Posterior vena cava (tissue), 2 donors: Measurements from ENCODE around the gene PDCD11. TPM values are rescaled to one million over a fixed set of nuclear protein-coding genes. Genes with fewer than 3 reads are reported as not detected.

Source experiments
- DNase-seq: peaks from one replicate; pipeline ENCODE4 v3.0.0-alpha.2; 2020; ENCODE audit warnings: low spot score
- intact Hi-C, 2 donors: fragments of 100-400 bp; cut with DNase I; formaldehyde crosslinking; loops; one replicate each; pipeline versions ENCODE4 v1.14.1 to v1.14.2; 2022 to 2023
- microRNA-seq, 2 donors: library from miRNA; unstranded; fragments of <30 nt; microRNA quantifications; one replicate each; pipeline ENCODE4 v1.2.0, GENCODE V29; 2020 to 2021; ENCODE audit warnings: borderline microRNAs expressed in 2 of 2
- total RNA-seq, 2 donors: library from RNA; stranded (reverse); fragmentation: NEBNext Ultra II Directional; extraction: Animal tissue kit (Norgen Biotek cat#: 25700); gene quantifications; one replicate each; pipeline ENCODE4 v1.2.1, GENCODE V29; 2021
- donor health status: DM: yes; HTN: yes; CAD: no.
- donor health status: DM: yes; HTN: yes; CAD: no.

PDCD11 gene
- total RNA-seq, 2 donors from 2014 or later, result 18.2 to 22.1 TPM

DNA sequence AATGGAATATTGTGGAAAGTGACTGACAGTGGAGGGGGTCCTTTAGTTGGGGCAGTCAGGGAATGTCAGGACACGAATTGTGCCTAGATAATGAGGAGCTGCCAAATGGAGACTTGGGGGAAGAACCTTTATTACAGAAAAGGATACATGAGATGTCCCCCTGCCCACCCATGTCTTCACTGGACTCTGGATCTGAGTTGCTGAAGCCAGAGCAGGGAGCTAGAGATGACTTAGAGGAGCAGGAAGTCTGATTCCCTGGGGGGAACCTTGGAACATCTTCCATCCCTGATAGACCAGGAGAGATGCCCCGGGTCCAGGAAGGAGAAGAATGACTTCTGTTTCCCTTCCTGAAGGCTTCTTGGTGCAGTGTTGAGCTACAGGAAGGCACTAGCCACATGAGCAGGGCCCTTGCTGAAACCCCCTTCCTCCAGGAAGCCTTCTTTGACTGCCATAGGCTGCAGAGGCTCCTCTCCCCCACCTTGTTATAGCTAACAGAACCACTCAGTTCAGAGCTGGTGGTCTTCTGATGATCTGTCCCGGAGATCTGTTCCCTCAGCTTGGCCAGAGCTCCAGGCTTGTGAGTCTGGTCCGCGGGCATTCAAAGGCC is 96.3 kb downstream of the PDCD11 start:
- intact Hi-C loops, result no loop called here
- DNase-seq, result no peak

DNA sequence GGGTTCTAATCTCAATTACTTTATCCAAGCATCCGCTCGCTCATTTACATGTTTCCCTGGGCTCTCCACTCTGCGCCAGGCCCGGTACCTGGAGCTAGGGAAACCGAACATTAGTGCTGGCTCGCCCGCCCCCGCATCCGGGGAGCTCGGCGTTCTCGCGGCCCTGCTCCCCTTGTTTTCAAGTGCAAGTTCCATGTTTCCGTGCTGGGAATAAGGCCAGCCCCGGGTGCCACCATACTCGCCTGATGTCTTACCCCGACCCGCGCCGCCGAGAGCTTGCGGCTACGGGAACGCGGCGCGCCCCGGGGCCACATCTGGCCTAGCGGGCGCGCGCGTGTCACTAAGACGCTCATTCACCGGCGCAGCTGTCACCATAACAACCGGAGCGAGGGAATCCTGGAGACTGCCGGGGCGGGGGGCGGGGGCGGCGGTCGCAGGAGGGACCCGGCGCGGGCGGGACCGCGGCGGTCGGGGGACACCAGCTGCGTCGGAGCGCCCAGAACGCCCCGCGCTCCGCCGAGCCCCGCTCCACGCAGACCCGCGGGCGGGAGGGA is 97.0 kb downstream of the PDCD11 start, which contains the start of gene NEURL1:
Gene NEURL1 (plus strand): TSS at position 344 of the 554 bp plus-strand sequence. CDS start 683 bp downstream, outside the sequence.
- intact Hi-C loops, result no loop called here
- no peak for DNase-seq

DNA sequence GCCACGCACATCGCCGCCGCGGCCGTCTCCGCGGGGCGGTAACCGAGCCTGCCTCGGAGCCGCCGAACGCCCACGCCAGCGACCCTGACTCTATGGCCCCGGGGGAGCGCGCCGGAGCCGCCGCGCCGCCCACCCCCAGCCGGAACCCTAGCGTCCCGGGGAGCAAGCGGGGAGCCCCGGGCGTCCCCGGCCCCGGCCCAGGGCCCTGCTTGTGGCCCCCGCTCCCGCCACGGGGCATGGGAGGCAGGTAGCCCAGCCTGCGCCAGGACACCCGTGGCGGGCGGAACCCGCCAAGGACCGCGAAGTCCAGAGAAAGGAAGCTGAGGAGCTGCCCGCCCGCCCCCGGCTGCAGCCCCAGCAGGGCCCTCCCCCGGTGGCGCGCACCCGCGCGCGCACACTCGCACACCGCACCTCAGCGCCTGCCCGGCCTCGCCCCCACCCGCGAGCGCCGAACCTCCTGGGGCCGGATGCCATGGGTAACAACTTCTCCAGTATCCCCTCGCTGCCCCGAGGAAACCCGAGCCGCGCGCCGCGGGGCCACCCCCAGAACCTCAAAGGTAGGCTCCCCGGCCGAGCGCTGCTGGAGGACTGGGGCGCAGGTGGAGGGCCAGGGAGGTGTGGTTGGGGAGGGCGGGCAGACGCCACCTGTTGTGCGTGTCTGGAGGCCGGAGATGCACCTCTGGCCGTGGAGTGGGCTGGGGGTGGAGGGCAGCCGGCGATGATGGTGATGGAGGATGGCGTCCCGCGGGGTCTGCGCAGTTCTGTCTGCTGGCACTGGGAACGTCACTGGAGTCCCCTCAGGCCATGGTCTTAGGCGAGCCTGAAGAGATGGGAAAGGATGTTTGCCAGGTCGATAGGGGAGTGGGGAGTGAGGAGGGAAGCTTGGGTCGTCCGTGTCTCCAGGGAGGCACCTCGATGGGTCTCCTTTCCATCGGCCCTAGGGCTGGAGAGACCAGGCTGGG is 97.8 kb downstream of the PDCD11 start:
- intact Hi-C loops, result no loop called here
- no peak for DNase-seq

DNA sequence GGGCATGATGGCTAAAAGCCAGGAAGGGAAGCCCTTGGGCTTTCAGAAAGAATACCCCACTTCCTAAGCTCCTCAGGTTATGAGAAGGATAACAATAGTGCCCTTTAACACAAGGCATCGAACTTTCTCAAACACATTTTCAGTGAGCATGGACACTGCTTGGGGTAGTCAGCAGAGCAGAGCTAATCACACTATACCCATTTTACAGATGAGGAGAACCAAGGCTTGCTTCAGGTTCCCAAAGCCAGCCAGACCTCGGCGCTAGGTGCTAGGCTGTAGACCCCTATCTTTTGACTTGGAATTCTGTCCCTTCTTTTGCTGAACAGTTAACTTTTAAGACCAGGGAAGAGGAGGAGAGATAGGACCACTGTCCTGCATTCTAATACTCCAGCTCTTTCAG is 98.9 kb downstream of the PDCD11 start:
- no peak for DNase-seq
- intact Hi-C loops, result no loop called here

Small RNA genes within 50 kb of the gene (microRNA-seq; reads per million reads assigned to microRNA genes)
- gene MIR1307, result 267 to 495 reads per million in 2 donors

Other genes starting within 250 kb of the PDCD11 start
- gene NT5C2, start 203.4 kb upstream of the PDCD11 start, total RNA-seq, result 10 to 100 TPM; 50.4 to 50.6 TPM
- gene RPEL1, start 150.7 kb upstream of the PDCD11 start, total RNA-seq, result not detected
- gene INA, start 119.5 kb upstream of the PDCD11 start, total RNA-seq, result under 1 TPM in 1 of 2 donors, not detected in 1; 0.10 TPM
- gene PCGF6, start 45.5 kb upstream of the PDCD11 start, total RNA-seq, result 10 to 100 TPM; 10.6 to 11.6 TPM
- gene TAF5, start 28.6 kb upstream of the PDCD11 start, total RNA-seq, result 1 to 10 TPM; 2.1 to 2.4 TPM
- 100 to 1,000 TPM; 350 to 362 TPM for gene ATP5MK, start 151 bp upstream of the PDCD11 start, total RNA-seq
- 10 to 100 TPM; 49.8 to 59.4 TPM for gene CALHM2, start 55.7 kb downstream of the PDCD11 start, total RNA-seq
- not detected for gene CALHM1, start 62.3 kb downstream of the PDCD11 start, total RNA-seq
- gene CALHM3, start 82.6 kb downstream of the PDCD11 start, total RNA-seq, result not detected
- gene NEURL1, start 97.1 kb downstream of the PDCD11 start, total RNA-seq, result under 1 TPM; 0.37 to 0.48 TPM